Measurements from ENCODE around the gene ANKRD27. TPM values are rescaled to one million over a fixed set of nuclear protein-coding genes. Genes with fewer than 3 reads are reported as not detected.
"Not testable (repeated sequence)": the region's sequence is repeated elsewhere in the genome, so short reads cannot be mapped to it uniquely, and the experiment has no call there.

The ANKRD27 gene
- total RNA-seq, 2 experiments from 2014 or later, result 16.5 to 17.6 TPM

GRCh38 chr19:32598022-32598421, 77.0 kb downstream of the ANKRD27 start:
- no peak for DNase-seq
- H3K27ac ChIP-seq (ENCODE audit: low read depth in 1 of 2, low read length in 2 of 2), result no peak overlapping the region
- Mint-ChIP-seq H3K4me3 (no peak overlapping the region), H3K4me1 (ENCODE audit: low read depth) (peaks cover 6% of the 10 kb centered on the region), H3K27me3 (no peaks in the 10 kb centered on the region), H3K9me3 (no peaks in the 10 kb centered on the region), H3K36me3 (ENCODE audit: low read depth) (peaks cover 86% of the 10 kb centered on the region), H3K27ac (no peak overlapping the region)
- peaks cover 54% of the 10 kb centered on the region for H3K36me3 ChIP-seq (ENCODE audit: insufficient read depth, low read length)
- ChIA-PET CTCF (no interaction called here), POLR2A (interaction anchor here (1.7 kb wide), 1 partner anchor 17 kb away, joined by 4 read pairs; the partner anchor contains the start of gene PDCD5)
- no peak for TF ChIP-seq CTCF (IDR thresholded peaks at IDR 0.05)
- no peaks in the 10 kb centered on the region for H3K9me3 ChIP-seq (ENCODE audit: control insufficient read depth in 1 of 2, insufficient read depth in 1 of 2, low read length in 2 of 2)
- H3K4me3 ChIP-seq (ENCODE audit: low read length), result no peak overlapping the region
- intact Hi-C loops (cut with DNase I, micrococcal nuclease), result loop anchor here in 1 of 2 experiments (5.0 kb wide), 1 partner anchor 519 kb away; no protein-coding TSS in a partner anchor
- no peaks in the 10 kb centered on the region for H3K27me3 ChIP-seq (ENCODE audit: control insufficient read depth in 1 of 2, insufficient read depth in 2 of 2, low read length in 2 of 2)
- no peaks in the 10 kb centered on the region for H3K4me1 ChIP-seq (ENCODE audit: insufficient read depth, low read length)
- ATAC-seq (ENCODE audit: poor library complexity), result no peak

- H3K27ac ChIP-seq (ENCODE audit: low read depth in 1 of 2, low read length in 2 of 2), result no peak overlapping the region
- ChIA-PET POLR2A (no interaction called here), CTCF (no interaction called here)
- Mint-ChIP-seq H3K27me3 (no peaks in the 10 kb centered on the region), H3K27ac (no peak overlapping the region), H3K9me3 (no peaks in the 10 kb centered on the region), H3K4me3 (no peak overlapping the region), H3K36me3 (ENCODE audit: low read depth) (peaks cover 80% of the 10 kb centered on the region), H3K4me1 (ENCODE audit: low read depth) (peaks cover 6% of the 10 kb centered on the region)
- no peak overlapping the region for H3K4me3 ChIP-seq (ENCODE audit: low read length)
- no peaks in the 10 kb centered on the region for H3K9me3 ChIP-seq (ENCODE audit: control insufficient read depth in 1 of 2, insufficient read depth in 1 of 2, low read length in 2 of 2)
- intact Hi-C loops (cut with DNase I, micrococcal nuclease), result loop anchor here in 1 of 2 experiments (5.0 kb wide), 1 partner anchor 522 kb away; no protein-coding TSS in a partner anchor
- no peaks in the 10 kb centered on the region for H3K4me1 ChIP-seq (ENCODE audit: insufficient read depth, low read length)
- TF ChIP-seq CTCF (IDR thresholded peaks at IDR 0.05), result no peak
- H3K36me3 ChIP-seq (ENCODE audit: insufficient read depth, low read length), result peaks cover 52% of the 10 kb centered on the region
- ATAC-seq (ENCODE audit: poor library complexity) (no peak), DNase-seq (no peak)
- H3K27me3 ChIP-seq (ENCODE audit: control insufficient read depth in 1 of 2, insufficient read depth in 2 of 2, low read length in 2 of 2), result no peaks in the 10 kb centered on the region
Measured at GRCh38 chr19:32595491-32595890, 79.5 kb downstream of the ANKRD27 start.

GRCh38 chr19:32594021-32594420, 81.0 kb downstream of the ANKRD27 start:
- ChIA-PET CTCF (no interaction called here), POLR2A (no interaction called here)
- no peak for DNase-seq
- Histone ChIP-seq H3K27ac (ENCODE audit: low read depth in 1 of 2, low read length in 2 of 2) (no peak overlapping the region), H3K27me3 (ENCODE audit: control insufficient read depth in 1 of 2, insufficient read depth in 2 of 2, low read length in 2 of 2) (no peaks in the 10 kb centered on the region), H3K9me3 (ENCODE audit: control insufficient read depth in 1 of 2, insufficient read depth in 1 of 2, low read length in 2 of 2) (no peaks in the 10 kb centered on the region), H3K4me3 (ENCODE audit: low read length) (no peak overlapping the region), H3K36me3 (ENCODE audit: insufficient read depth, low read length) (peaks cover 47% of the 10 kb centered on the region), H3K4me1 (ENCODE audit: insufficient read depth, low read length) (no peaks in the 10 kb centered on the region)
- no peaks in the 10 kb centered on the region for H3K9me3 Mint-ChIP-seq
- no peaks in the 10 kb centered on the region for H3K27me3 Mint-ChIP-seq
- H3K4me3 Mint-ChIP-seq, result no peak overlapping the region
- ATAC-seq (ENCODE audit: poor library complexity), result no peak
- no peak for TF ChIP-seq CTCF (IDR thresholded peaks at IDR 0.05)
- intact Hi-C loops (cut with DNase I, micrococcal nuclease), result no loop called here
- H3K4me1 Mint-ChIP-seq (ENCODE audit: low read depth), result no peaks in the 10 kb centered on the region
- H3K36me3 Mint-ChIP-seq (ENCODE audit: low read depth), result peaks cover 72% of the 10 kb centered on the region
- H3K27ac Mint-ChIP-seq, result no peak overlapping the region

GRCh38 chr19:32587747-32588504, 87.1 kb downstream of the ANKRD27 start:
- H3K27ac ChIP-seq (ENCODE audit: low read depth in 1 of 2, low read length in 2 of 2); DNase-seq; H3K4me3 ChIP-seq (ENCODE audit: low read length); H3K27me3 Mint-ChIP-seq; H3K9me3 ChIP-seq (ENCODE audit: control insufficient read depth in 1 of 2, insufficient read depth in 1 of 2, low read length in 2 of 2); H3K4me3 Mint-ChIP-seq; CTCF ChIA-PET; ATAC-seq (ENCODE audit: poor library complexity); H3K27ac Mint-ChIP-seq; POLR2A ChIA-PET; H3K4me1 ChIP-seq (ENCODE audit: insufficient read depth, low read length); H3K27me3 ChIP-seq (ENCODE audit: control insufficient read depth in 1 of 2, insufficient read depth in 2 of 2, low read length in 2 of 2); H3K9me3 Mint-ChIP-seq: not testable (repeated sequence)
- Mint-ChIP-seq H3K4me1 (ENCODE audit: low read depth) (peaks cover 32% of the 10 kb centered on the region), H3K36me3 (ENCODE audit: low read depth) (peaks cover 59% of the 10 kb centered on the region)
- intact Hi-C loops (cut with DNase I, micrococcal nuclease), result loop anchor here (10.0 kb wide), 3 partner anchors 387 to 1547 kb away; partner anchors contain the start of genes CEP89 (in 1 of the 2) and FAAP24 (in 1 of the 2)
- peaks cover 29% of the 10 kb centered on the region for H3K36me3 ChIP-seq (ENCODE audit: insufficient read depth, low read length)

Data from CD4-positive, alpha-beta T cell (primary cell).